Stimulated activated CD4-positive, alpha-beta T cell treated with anti-CD3 and anti-CD28 coated beads, TNF-alpha, amount 100 ng/mL, for 48 hours (primary cell): ENCODE data around the gene FOLR2.
"Not testable (repeated sequence)": the region's sequence is repeated elsewhere in the genome, so short reads cannot be mapped to it uniquely, and the experiment has no call there.

Experiments used
- DNase-seq, 3 donors: peaks; one replicate each; pipeline ENCODE4 v3.0.0-alpha.2; 2020; ENCODE audit warnings: low read depth in 3 of 3

The FOLR2 gene

GRCh38 chr11:72216638-72217037 is at the start of gene FOLR2:
Gene FOLR2 (plus strand): TSS chr11:72216794. CDS start chr11:72218585, 1,791 bp downstream.
- DNase-seq, result no peak

- not testable (repeated sequence) for DNase-seq
Measured at GRCh38 chr11:72169046-72169555, 47.5 kb upstream of the FOLR2 start.

- not testable (repeated sequence) for DNase-seq
Measured at GRCh38 chr11:72169754-72170153, 46.8 kb upstream of the FOLR2 start.

DNA sequence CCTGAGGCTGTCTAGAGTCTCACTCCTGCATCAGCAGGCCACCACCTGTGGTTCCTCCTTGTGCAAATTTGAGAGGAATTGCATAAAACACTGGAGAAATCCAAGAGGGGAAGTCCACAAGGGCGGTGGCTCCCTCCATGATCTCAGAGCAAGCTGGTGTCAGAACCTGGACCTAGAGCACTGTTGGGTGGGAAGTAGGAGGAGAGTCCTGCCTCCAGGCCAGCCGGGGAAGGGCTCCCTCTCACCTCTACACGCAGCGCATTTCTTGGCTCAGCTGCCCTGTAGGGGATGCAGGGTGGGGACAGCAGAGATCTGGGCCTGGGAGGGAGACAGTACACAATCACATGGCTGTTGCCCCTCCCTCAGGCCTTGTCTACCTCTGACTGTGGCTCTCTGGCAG is 44.6 kb upstream of the FOLR2 start:
- DNase-seq, result not testable (repeated sequence)

DNA sequence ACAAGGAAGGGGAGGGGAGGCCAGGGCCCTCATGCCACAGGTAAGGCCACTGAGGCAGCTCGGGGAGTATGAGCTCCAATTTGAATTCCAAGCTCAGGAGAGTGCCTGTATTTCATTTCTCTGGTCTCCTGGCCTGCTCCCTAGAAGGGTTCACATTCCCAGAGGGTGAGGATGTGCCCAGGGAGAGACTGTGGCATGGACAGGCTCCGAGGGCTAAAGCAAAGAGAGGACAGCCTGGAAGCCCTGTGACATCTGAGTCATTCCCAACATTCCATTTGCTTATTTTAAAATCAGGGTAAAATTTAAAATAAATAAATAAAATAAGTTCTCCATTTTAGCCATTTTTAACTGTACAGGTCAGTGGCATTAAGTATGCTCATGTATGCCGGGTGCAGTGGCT is 43.3 kb upstream of the FOLR2 start:
- no peak for DNase-seq

GRCh38 chr11:72174302-72175070 is 42.1 kb upstream of the FOLR2 start:
- DNase-seq, result no peak

- no peak for DNase-seq
Measured at GRCh38 chr11:72177656-72178055, 38.9 kb upstream of the FOLR2 start.

- DNase-seq, result no peak
Measured at GRCh38 chr11:72179049-72179803, 37.4 kb upstream of the FOLR2 start.

DNA sequence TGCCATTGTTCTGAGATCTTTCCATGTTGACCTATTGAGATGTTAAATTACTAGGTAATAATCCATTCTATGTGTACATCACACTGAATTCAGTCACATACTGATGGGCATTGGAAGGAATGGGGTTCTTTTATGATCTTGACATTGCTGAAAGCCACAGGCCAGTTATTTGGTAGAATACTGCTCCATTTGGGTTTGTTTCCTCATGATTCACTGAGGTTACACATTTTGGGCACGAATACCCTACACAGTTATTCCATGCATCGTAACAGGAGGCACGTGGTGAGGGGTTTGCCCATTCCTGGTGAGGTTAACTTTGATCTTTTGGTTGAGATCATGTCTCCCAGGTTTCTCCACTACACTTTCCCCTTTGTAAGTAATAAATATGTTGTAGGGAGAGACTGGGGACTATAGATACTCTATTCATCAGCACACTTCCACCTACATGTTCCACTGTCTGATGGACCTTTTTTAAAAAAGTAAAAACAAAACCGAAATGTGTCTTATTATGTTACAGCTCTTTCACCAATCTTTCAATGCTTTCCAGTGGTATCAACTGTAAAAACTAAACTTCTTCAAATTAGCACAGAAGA is 36.7 kb upstream of the FOLR2 start:
- no peak for DNase-seq

DNA sequence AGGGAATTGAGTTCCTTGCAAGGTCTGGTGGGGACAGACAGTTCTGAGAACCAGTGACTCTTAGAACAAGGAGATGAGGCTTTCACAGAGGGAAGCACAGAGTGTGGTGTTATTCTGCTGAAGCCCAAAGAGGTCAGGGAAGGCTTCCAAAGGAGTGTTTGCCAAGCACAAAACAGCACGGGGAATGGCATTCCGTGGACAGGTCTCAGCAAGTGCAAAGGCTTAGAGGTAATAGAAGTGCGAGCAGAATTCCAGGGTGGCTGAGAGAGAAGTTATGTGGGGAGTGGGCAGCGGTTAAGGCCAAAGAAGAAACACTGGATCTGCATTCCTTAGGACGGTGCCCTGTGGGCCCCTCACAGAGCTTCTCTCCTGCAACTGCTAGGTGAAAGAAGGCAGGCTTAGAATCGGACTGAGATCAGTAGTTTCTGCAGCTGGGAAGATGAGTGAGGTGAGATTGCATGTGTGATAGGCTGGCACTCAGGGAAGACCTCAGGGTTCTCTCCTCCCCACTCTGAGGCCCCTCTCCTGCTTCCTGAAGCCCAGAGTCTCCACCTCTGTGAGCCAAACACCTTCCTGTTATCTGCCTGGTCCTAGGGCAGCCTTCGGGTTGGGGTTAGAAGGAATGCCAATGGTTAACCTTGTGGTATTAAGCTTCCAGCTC is 35.6 kb upstream of the FOLR2 start:
- DNase-seq, result not testable (repeated sequence)

GRCh38 chr11:72181553-72181958 is 35.0 kb upstream of the FOLR2 start:
- not testable (repeated sequence) for DNase-seq

GRCh38 chr11:72188267-72188666 is 28.3 kb upstream of the FOLR2 start:
- DNase-seq, result no peak

- no peak for DNase-seq
Measured at GRCh38 chr11:72189455-72190250, 26.9 kb upstream of the FOLR2 start.

DNA sequence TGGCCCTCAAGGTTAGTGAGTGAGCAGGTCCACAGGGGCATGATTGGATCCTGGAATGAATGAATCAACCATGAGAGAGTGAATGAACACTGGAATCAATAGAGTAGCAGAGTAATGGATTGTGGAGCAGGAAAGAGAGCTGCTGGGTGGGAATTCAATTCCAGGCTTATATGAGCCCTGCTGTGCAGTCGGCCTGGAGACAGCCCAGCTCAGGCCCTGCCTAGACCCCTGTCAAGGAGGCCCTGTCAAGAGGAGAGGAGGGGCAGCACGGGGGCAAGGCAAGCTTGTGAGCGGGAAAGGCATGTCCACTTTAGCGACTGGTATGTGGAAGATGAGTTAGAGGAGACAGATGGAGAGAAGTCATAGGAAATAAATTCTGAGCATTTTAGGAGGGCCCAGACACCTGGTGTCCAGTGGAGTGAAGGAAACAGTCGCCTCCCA is 25.9 kb upstream of the FOLR2 start:
- no peak for DNase-seq

DNA sequence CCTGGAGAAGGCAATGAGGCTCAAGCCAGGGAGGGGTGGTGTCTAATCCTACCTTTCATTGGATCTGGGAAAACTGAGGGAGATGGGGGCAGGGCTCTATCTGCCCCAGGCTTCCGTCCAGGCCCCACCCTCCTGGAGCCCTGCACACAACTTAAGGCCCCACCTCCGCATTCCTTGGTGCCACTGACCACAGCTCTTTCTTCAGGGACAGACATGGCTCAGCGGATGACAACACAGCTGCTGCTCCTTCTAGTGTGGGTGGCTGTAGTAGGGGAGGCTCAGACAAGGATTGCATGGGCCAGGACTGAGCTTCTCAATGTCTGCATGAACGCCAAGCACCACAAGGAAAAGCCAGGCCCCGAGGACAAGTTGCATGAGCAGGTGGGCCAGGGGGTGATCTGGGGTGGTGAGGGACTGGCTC is 24.6 kb upstream of the FOLR2 start, which contains the start of gene FOLR1:
Gene FOLR1 (plus strand): TSS at position 180 of the 421 bp plus-strand sequence. CDS start 34 bp downstream, at position 214.
- DNase-seq, result no peak

- DNase-seq, result no peak
Measured at GRCh38 chr11:72195518-72196270, 20.9 kb upstream of the FOLR2 start.

- not testable (repeated sequence) for DNase-seq
Measured at GRCh38 chr11:72201445-72201844, 15.1 kb upstream of the FOLR2 start.

- no peak for DNase-seq
Measured at GRCh38 chr11:72202571-72202970, 14.0 kb upstream of the FOLR2 start.

DNA sequence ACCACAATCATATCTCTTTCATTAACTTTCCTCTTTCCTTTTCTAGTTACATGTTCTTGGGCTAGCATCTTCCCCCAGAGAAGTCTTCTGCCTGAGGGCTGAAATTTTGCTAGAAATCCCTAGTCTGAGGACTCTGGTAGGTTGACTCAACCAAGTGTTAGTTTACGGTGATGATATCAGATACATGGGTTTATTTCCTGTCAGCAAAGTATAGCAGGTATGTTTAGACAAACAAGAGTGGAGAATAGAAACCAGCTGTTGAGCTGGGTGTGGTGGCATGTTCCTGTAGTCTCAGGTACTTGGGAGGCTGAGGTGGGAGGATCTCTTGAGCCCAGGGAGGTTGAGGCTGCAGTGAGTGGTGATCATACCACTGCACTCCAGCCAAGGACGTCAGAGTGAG is 13.4 kb upstream of the FOLR2 start:
- DNase-seq, result no peak

GRCh38 chr11:72204886-72205285 is 11.7 kb upstream of the FOLR2 start:
- DNase-seq, result no peak
